Nephron progenitor cell (in vitro differentiated cells): ENCODE results near the gene PERCC1.

Source experiments
- DNase-seq: peaks from one replicate; pipeline ENCODE4 v3.0.0; 2021
- H3K27ac Mint-ChIP-seq: 2 replicates; pipeline ENCODE4 v1.8.0; 2021; ENCODE audit warnings: mild to moderate bottlenecking, moderate library complexity, mixed read lengths
- H3K27me3 Mint-ChIP-seq: 2 replicates; pipeline ENCODE4 v1.8.0; 2021; ENCODE audit warnings: mild to moderate bottlenecking, low read depth, mixed read lengths; ENCODE audit not compliant: poor library complexity
- H3K36me3 Mint-ChIP-seq: 2 replicates; pipeline ENCODE4 v1.8.0; 2021; ENCODE audit warnings: low read depth, mixed read lengths
- H3K4me1 Mint-ChIP-seq: 2 replicates; pipeline ENCODE4 v1.8.0; 2021; ENCODE audit warnings: mixed read lengths
- H3K4me3 Mint-ChIP-seq: 2 replicates; pipeline ENCODE4 v1.8.0; 2021; ENCODE audit warnings: mild to moderate bottlenecking, moderate library complexity, mixed read lengths
- H3K9me3 Mint-ChIP-seq: 2 replicates; pipeline ENCODE4 v1.8.0; 2021; ENCODE audit warnings: mild to moderate bottlenecking, moderate library complexity, mixed read lengths
- CTCF ChIP-seq: fragments of 200-600 bp; sonication (generic); IDR thresholded peaks from 2 replicates; pipeline ENCODE4 v1.5.0; 2021; ENCODE audit warnings: antibody characterized with exemption

The PERCC1 gene

GRCh38 chr16:1443403-1443973, 12.6 kb downstream of the PERCC1 start:
- Mint-ChIP-seq H3K9me3 (no peaks in the 10 kb centered on the region), H3K27me3 (no peaks in the 10 kb centered on the region), H3K27ac (no peak overlapping the region), H3K4me1 (peaks cover 5% of the 10 kb centered on the region), H3K4me3 (no peak overlapping the region), H3K36me3 (no peaks in the 10 kb centered on the region)
- no peak for TF ChIP-seq CTCF
- no peak for DNase-seq

- H3K27ac Mint-ChIP-seq = peak within 1 kb of the TSS; percentile 39
- TF ChIP-seq CTCF = no peak
- H3K9me3 Mint-ChIP-seq = no peaks in the 10 kb centered on the region
- H3K4me1 Mint-ChIP-seq = peaks cover under 1% of the 10 kb centered on the region
- no peak within 1 kb of the TSS for H3K4me3 Mint-ChIP-seq
- H3K36me3 Mint-ChIP-seq = no peaks in the 10 kb centered on the region
- H3K27me3 Mint-ChIP-seq = no peaks in the 10 kb centered on the region
- DNase-seq = no peak
Observed at GRCh38 chr16:1443980-1444729, 13.3 kb downstream of the PERCC1 start, which contains the start of gene CCDC154. Gene CCDC154, minus strand, starts transcription at chr16:1444556. Its CDS starts 234 bp downstream, at chr16:1444322.

GRCh38 chr16:1444730-1445517, 14.0 kb downstream of the PERCC1 start:
- TF ChIP-seq CTCF = no peak
- Mint-ChIP-seq H3K4me1 (no peaks in the 10 kb centered on the region), H3K36me3 (no peaks in the 10 kb centered on the region), H3K27ac (no peak overlapping the region), H3K27me3 (no peaks in the 10 kb centered on the region), H3K9me3 (no peaks in the 10 kb centered on the region), H3K4me3 (no peak overlapping the region)
- DNase-seq = no peak

- H3K4me3 Mint-ChIP-seq = no peak overlapping the region
- no peaks in the 10 kb centered on the region for H3K27me3 Mint-ChIP-seq
- no peak for TF ChIP-seq CTCF
- H3K9me3 Mint-ChIP-seq = no peaks in the 10 kb centered on the region
- H3K4me1 Mint-ChIP-seq = no peaks in the 10 kb centered on the region
- H3K36me3 Mint-ChIP-seq = peaks cover 4% of the 10 kb centered on the region
- no peak overlapping the region for H3K27ac Mint-ChIP-seq
- DNase-seq = no peak
Observed at GRCh38 chr16:1445518-1446203, 14.8 kb downstream of the PERCC1 start.

GRCh38 chr16:1446296-1447080, 15.6 kb downstream of the PERCC1 start:
- Mint-ChIP-seq H3K4me1 (no peaks in the 10 kb centered on the region), H3K27me3 (no peaks in the 10 kb centered on the region), H3K36me3 (peaks cover 4% of the 10 kb centered on the region), H3K9me3 (no peaks in the 10 kb centered on the region), H3K4me3 (no peak overlapping the region), H3K27ac (no peak overlapping the region)
- DNase-seq = no peak
- TF ChIP-seq CTCF = no peak
